Measurements from ENCODE around the gene ASIC1.

The ASIC1 gene

DNA sequence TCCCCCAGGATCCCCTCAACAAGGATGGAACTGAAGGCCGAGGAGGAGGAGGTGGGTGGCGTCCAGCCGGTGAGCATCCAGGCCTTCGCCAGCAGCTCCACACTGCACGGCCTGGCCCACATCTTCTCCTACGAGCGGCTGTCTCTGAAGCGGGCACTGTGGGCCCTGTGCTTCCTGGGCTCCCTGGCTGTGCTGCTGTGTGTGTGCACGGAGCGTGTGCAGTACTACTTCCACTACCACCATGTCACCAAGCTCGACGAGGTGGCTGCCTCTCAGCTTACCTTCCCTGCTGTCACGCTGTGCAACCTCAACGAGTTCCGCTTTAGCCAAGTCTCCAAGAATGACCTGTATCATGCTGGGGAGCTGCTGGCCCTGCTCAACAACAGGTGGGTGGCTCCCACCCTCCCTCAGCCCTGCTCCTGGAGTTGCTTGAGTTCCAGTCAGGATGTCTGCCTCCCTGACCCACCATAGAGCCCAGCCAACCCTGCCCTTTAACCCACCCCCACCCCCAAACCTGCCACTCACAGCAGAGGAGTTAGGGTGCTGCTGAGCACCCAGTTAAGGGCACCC lies 1.4 kb downstream of the ASIC1 start:
- DNase-seq: peak; percentile 31
- H3K4me3 Mint-ChIP-seq: peak overlapping the region; percentile 36
- peaks cover 72% of the 10 kb centered on the region for H3K27me3 Mint-ChIP-seq
- H3K27ac Mint-ChIP-seq: peak overlapping the region; percentile 55
- H3K9me3 Mint-ChIP-seq: no peaks in the 10 kb centered on the region
- H3K36me3 Mint-ChIP-seq: no peaks in the 10 kb centered on the region
- peaks cover 45% of the 10 kb centered on the region for H3K4me1 Mint-ChIP-seq
- CTCF ChIA-PET: interaction anchor here (1.5 to 4.7 kb wide), 8 partner anchors 11 to 94 kb away, joined by 3 to 50 read pairs (median 5); no protein-coding TSS in a partner anchor

DNA sequence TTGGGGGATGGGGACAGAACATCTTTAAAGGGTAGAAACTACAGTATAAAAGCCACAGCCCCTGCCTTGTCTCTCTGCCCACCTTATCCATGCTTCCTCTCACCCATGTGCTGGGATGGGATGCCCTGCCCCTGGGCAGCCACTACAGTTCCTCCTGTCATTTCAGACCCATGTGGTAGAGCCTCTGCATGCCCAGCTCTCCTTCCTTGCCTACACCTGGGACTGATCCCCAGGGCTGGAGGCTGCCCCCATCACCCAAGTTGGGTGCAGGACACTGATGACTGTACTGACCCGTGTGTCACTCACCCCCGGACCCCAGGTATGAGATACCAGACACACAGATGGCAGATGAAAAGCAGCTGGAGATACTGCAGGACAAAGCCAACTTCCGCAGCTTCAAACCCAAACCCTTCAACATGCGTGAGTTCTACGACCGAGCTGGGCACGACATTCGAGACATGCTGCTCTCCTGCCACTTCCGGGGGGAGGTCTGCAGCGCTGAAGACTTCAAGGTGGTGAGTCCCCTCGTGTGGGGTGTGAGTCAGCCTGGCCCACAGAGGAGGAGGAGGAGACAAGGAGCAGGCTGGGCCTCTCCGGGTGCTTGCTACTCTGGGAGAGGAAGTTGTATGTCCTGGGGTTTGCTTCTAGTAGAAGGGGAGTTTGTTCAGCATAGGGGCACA lies 2.2 kb downstream of the ASIC1 start:
- no peaks in the 10 kb centered on the region for H3K9me3 Mint-ChIP-seq
- DNase-seq: peak; percentile 74
- H3K27me3 Mint-ChIP-seq: peaks cover 76% of the 10 kb centered on the region
- CTCF ChIA-PET: interaction anchor here (1.4 to 4.7 kb wide), 10 partner anchors 10 to 94 kb away, joined by 3 to 50 read pairs (median 4); no protein-coding TSS in a partner anchor
- H3K36me3 Mint-ChIP-seq: no peaks in the 10 kb centered on the region
- peaks cover 45% of the 10 kb centered on the region for H3K4me1 Mint-ChIP-seq
- peak overlapping the region; percentile 11 for H3K4me3 Mint-ChIP-seq
- H3K27ac Mint-ChIP-seq: peak overlapping the region; percentile 78

DNA sequence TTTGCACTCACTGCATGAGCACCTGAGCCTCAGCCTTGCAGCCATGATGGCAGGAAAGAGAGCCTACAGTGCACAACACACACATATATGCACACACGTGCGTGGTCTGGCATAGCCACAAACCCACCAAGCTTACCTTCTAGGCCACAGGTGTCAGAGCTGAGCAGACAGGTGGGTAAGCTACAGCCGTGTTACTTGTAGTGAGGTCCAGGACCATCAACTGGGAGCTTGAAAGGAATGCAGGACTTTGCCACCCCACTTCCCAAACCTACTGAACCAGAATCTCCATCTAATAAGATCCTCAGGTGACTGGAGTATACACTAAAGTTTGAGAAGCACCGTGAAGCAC lies 2.7 kb downstream of the ASIC1 start:
- Mint-ChIP-seq H3K9me3 (no peaks in the 10 kb centered on the region), H3K27ac (peak overlapping the region; percentile 78), H3K27me3 (peaks cover 78% of the 10 kb centered on the region), H3K36me3 (no peaks in the 10 kb centered on the region), H3K4me3 (no peak overlapping the region), H3K4me1 (peaks cover 45% of the 10 kb centered on the region)
- no peak for DNase-seq
- CTCF ChIA-PET: interaction anchor here (1.4 to 4.7 kb wide), 7 partner anchors 10 to 93 kb away, joined by 3 to 50 read pairs (median 3); no protein-coding TSS in a partner anchor

DNA sequence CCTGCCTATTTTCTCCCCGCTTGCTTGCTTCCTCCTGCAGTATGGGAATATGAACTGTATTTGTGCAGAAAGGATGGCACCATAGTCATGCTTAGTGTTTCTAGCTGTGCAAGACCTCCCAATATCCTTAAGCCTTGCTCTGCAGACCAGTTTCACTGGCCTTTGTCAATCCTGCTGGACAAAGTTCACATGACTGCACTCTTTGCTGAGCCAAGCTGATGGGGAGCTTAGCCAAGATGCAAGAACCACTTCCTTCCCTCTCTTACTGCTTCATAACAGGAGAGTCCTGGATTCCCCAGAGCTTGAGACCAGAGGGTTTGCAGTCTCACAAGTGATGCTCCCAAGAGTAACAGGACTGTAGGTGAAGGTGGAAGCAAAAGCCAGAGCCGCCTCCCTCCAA lies 3.8 kb downstream of the ASIC1 start:
- no peak overlapping the region for H3K4me3 Mint-ChIP-seq
- H3K9me3 Mint-ChIP-seq: no peaks in the 10 kb centered on the region
- H3K4me1 Mint-ChIP-seq: peaks cover 38% of the 10 kb centered on the region
- no peak for DNase-seq
- no peak overlapping the region for H3K27ac Mint-ChIP-seq
- CTCF ChIA-PET: interaction anchor here (1.1 to 4.7 kb wide), 4 partner anchors 9 to 94 kb away, joined by 3 to 50 read pairs (median 20); no protein-coding TSS in a partner anchor
- H3K36me3 Mint-ChIP-seq: no peaks in the 10 kb centered on the region
- H3K27me3 Mint-ChIP-seq: peaks cover 70% of the 10 kb centered on the region

DNA sequence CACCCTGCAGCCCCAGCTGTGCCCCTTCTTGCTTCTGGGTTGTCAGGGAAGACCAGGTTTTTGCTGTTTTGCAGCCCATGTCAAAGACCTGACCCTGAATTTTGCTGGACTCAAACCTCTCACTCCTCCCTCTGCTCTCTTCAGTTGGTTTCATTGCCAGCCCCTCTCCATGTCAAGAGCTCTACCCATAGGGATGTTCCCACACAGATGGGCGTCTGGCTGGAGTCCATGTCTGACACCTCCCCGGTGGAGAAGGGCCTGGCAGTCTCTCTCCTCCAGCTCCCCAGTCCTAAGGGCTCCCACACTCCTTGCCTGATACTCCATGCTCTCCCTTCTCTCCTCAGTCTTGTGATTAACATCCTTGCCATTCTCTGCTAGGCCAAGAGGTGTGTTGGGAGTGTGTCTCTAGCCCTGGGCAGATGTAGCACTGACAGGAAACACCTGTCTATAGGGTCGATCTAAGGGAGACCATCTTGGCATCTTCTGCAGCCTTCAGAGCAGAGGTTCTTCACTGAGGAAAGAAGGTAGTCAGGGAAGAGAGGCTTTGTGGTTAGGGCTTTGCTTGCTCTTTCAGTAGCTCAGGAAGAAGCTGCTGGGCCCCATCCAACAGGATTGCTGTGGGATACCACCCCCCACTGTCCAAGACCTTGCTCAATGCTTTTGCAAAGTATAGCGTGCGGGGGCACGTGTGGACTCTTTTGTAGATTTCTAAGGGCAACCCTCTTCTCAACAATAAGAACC lies 4.7 kb downstream of the ASIC1 start:
- H3K27ac Mint-ChIP-seq: no peak overlapping the region
- peaks cover 31% of the 10 kb centered on the region for H3K4me1 Mint-ChIP-seq
- H3K36me3 Mint-ChIP-seq: no peaks in the 10 kb centered on the region
- no peak overlapping the region for H3K4me3 Mint-ChIP-seq
- DNase-seq: no peak
- CTCF ChIA-PET: interaction anchor here (1.0 to 4.7 kb wide), 7 partner anchors 8 to 94 kb away, joined by 3 to 50 read pairs (median 4); no protein-coding TSS in a partner anchor
- no peaks in the 10 kb centered on the region for H3K9me3 Mint-ChIP-seq
- H3K27me3 Mint-ChIP-seq: peaks cover 61% of the 10 kb centered on the region

DNA sequence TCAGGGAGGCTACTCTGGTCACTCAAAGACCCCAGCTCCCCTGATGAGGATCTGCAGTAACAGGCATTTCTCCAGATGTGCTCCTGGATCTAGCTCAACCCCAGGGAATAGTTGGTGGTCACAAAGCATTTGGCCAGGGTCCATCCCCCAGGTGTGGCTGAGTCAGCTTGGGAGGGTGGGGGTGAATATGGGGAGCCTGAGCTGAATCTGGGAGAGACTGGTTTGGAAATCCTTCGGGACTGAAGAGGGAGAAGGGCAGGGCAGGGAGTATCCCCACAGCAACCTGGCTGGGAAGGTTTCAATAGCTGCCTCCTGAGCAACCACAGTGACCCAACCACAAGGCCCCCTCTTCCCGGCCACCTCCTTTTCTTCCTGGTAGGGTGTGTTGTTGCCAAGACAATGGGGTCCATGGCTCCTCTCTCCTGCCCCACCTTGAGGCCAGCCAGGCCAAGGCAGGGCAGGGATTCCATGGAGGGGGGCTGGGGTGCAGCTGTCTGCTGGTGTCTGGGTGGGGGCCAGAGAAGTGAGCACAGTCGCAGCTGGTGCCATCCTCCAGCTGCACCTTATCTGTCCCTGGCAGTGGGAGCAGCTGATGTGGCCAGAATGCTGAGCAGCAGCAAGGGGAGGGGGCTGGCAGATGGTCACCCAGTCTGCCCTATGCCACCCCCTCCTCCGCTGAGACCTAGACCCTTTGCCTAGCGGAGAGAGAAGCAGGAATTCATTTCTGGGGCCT lies 5.5 kb downstream of the ASIC1 start:
- Mint-ChIP-seq H3K27me3 (peaks cover 57% of the 10 kb centered on the region), H3K4me3 (no peak overlapping the region), H3K4me1 (peaks cover 30% of the 10 kb centered on the region), H3K36me3 (no peaks in the 10 kb centered on the region), H3K9me3 (no peaks in the 10 kb centered on the region), H3K27ac (no peak overlapping the region)
- no peak for DNase-seq
- CTCF ChIA-PET: interaction anchor here (1.0 to 1.7 kb wide), 5 partner anchors 8 to 94 kb away, joined by 3 to 6 read pairs (median 3); no protein-coding TSS in a partner anchor

DNA sequence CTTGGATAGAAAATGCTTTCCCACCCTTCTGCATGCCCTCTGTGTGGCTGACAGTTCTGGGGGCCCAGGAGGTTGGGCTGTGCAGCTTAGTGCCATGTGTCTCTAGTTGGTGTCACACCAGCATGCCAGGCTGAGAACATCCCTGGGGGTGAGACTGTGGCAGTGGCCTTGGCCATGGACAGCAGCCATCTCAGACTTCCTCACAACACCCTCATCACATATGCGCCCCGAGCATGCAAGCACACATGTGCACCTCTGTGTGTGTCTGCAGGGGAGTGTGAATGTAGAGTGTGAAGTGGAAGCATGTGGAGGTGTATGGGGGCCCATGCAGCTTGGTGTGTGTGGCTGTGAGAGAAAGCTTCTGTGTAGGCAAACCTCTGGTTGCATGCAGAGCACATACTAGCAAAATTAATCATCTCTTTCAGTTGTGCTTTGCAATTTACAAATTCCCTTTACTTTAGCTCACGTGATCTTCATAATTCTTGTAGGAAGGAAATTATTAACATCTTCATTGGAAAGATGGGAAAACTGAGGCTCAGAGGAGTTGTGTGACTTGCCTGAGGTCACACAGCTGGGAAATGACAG lies 8.4 kb downstream of the ASIC1 start:
- CTCF ChIA-PET: interaction anchor here (0.9 to 13.7 kb wide), 7 partner anchors 9 to 120 kb away, joined by 3 to 232 read pairs (median 10); partner anchors contain the start of gene SMARCD1
- Mint-ChIP-seq H3K27me3 (peaks cover 41% of the 10 kb centered on the region), H3K4me1 (peaks cover 17% of the 10 kb centered on the region), H3K4me3 (no peak overlapping the region), H3K36me3 (no peaks in the 10 kb centered on the region), H3K27ac (no peak overlapping the region), H3K9me3 (no peaks in the 10 kb centered on the region)
- DNase-seq: no peak

DNA sequence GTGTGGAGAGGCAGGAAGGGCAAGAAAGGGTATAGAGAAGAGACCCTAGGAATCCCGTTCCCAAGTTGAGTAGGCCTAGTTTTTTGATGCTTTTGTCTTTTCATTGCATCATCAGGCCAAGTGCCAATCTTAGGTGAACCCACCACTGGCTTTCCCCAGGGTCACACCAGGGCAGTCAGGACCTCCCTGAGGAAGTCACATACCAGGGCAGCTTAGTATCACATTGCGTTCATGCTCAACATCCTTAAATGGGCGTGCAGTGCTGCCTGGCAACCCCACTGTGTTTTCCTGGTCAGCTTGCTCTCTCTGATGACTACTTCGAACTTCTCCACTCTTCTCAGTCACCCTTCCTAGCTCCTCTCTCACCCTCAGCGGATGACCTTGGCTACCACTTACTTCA lies 9.0 kb downstream of the ASIC1 start:
- DNase-seq: no peak
- Mint-ChIP-seq H3K9me3 (no peaks in the 10 kb centered on the region), H3K4me3 (no peak overlapping the region), H3K36me3 (no peaks in the 10 kb centered on the region), H3K27ac (no peak overlapping the region), H3K4me1 (peaks cover 12% of the 10 kb centered on the region), H3K27me3 (peaks cover 40% of the 10 kb centered on the region)
- CTCF ChIA-PET: interaction anchor here (0.9 to 13.7 kb wide), 9 partner anchors 8 to 121 kb away, joined by 3 to 232 read pairs (median 5); partner anchors contain the start of gene SMARCD1

DNA sequence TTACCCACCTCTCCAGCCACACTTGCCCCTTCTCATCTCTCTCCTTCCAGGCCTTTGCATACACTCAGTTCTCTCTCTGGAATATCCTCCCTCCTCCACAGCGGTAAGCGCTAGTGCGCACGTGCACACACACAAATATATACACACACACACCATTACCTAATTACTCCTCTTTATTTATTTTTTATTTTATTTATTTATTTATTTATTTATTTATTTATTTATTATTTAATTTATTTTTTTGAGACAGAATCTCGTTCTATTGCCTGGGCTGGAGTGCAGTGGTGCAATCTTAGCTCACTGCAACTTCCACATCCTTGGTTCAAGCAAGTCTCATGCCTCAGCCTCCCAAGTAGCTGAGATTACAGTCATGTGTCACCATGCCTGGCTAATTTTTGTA lies 11.7 kb downstream of the ASIC1 start:
- no peaks in the 10 kb centered on the region for H3K36me3 Mint-ChIP-seq
- no peak for DNase-seq
- peaks cover 7% of the 10 kb centered on the region for H3K4me1 Mint-ChIP-seq
- H3K4me3 Mint-ChIP-seq: no peak overlapping the region
- CTCF ChIA-PET: interaction anchor here (0.6 to 13.7 kb wide), 13 partner anchors 9 to 174 kb away, joined by 3 to 232 read pairs (median 5); partner anchors contain the start of genes ASIC1 and COX14
- H3K9me3 Mint-ChIP-seq: no peaks in the 10 kb centered on the region
- H3K27ac Mint-ChIP-seq: no peak overlapping the region
- H3K27me3 Mint-ChIP-seq: peaks cover 23% of the 10 kb centered on the region

DNA sequence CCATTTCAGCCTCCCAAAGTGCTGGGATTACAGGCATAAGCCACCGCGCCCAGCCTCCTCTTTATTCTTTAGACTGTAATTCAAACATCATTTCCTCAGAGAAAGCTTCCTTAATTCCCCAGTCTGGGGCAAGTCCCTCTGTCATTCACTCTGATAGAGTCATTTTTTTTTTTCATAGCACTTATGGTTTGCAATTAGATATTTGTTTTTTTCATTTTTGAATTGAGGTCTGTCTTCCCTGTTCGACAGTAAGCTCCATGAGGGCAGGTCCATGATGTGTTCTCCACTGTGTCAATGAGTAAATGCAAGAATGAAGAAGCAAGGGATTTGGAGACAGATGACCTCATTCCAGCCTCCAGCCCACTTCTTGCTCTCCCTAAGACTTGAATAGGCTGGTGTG lies 12.1 kb downstream of the ASIC1 start:
- no peaks in the 10 kb centered on the region for H3K9me3 Mint-ChIP-seq
- peaks cover 7% of the 10 kb centered on the region for H3K4me1 Mint-ChIP-seq
- peaks cover 19% of the 10 kb centered on the region for H3K27me3 Mint-ChIP-seq
- DNase-seq: no peak
- no peak overlapping the region for H3K27ac Mint-ChIP-seq
- no peaks in the 10 kb centered on the region for H3K36me3 Mint-ChIP-seq
- H3K4me3 Mint-ChIP-seq: no peak overlapping the region
- CTCF ChIA-PET: interaction anchor here (0.6 to 13.7 kb wide), 16 partner anchors 10 to 202 kb away, joined by 3 to 232 read pairs (median 6); partner anchors contain the start of gene ASIC1

DNA sequence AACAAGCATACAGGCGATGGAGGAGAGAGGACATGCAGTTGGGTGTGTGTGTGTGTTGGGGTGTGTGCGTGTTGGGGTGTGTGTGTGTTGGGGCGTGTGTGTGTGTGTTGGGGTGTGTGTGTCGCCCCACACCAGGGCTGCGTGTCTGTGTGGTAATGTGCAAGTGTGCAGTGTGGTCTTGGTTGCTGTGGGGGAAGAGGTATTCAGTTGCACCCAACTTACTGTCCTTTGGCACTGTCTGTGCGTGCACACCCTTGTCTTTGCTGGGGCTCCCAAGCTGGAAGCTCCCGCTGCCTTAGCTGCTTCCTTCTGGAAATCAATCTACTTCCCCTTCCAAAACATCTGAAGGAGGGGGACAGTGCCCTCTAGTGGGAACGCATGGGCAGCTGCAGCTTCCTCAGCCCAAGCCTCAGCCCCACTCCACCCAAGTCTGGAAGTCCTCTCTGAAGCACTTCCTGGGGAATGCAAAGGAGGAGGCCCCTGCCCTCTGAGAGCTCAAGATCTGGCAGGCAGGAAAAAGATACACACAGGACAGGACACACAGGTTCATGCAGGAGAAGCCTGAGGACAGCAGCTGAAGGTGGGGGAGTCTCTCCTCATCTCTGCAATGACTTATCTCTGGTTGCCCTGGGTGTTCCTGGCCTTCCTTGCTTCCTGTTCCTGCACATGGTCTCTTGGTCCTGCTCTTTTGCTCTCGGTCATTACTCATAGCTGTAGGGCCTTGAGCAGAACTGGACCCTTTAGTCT lies 13.1 kb downstream of the ASIC1 start:
- Mint-ChIP-seq H3K4me3 (no peak overlapping the region), H3K27ac (no peak overlapping the region), H3K36me3 (no peaks in the 10 kb centered on the region), H3K27me3 (peaks cover 24% of the 10 kb centered on the region), H3K9me3 (no peaks in the 10 kb centered on the region), H3K4me1 (peaks cover 7% of the 10 kb centered on the region)
- CTCF ChIA-PET: interaction anchor here (0.5 to 13.7 kb wide), 31 partner anchors 8 to 1267 kb away, joined by 3 to 232 read pairs (median 5); partner anchors contain the start of genes ASIC1, GPD1, RACGAP1 and SMARCD1
- DNase-seq: peak; percentile 80

DNA sequence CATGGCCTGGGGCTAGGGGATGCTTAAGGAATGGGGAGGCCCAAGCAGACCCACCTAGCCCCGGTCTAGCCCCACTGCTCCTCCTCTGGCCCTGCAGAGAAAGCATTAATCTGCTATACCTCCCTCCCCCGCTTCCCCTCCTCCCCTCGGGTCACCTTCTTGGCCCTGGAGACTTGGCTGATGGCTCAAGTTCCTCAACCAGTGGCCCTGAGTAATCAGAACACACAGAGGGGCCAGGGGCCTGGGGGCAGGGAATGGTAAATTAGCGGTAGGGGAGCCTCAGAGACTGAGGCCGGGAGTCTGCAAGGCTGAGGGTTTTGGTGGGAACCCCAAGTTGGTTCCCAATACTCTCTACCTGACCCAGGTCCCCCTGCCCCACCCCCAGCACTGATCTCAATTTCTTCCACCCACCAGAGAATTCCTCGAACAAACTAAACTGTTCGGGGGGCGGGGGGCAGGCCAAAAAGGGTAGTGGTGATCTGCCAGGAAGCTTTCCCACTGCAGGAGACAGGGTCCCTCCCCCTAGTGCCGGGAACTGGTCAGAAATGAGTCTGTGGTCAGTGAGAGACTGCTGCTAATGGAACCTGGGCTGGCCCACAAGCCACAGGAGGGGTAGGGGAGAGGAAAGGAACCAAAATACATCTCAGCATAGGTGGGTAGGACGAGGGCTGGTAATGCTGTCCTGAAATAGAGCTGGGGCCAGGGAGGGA lies 15.0 kb downstream of the ASIC1 start:
- Mint-ChIP-seq H3K36me3 (no peaks in the 10 kb centered on the region), H3K4me3 (no peak overlapping the region), H3K9me3 (no peaks in the 10 kb centered on the region), H3K27ac (no peak overlapping the region), H3K27me3 (peaks cover 31% of the 10 kb centered on the region), H3K4me1 (peaks cover 7% of the 10 kb centered on the region)
- DNase-seq: no peak
- CTCF ChIA-PET: interaction anchor here (1.1 to 13.7 kb wide), 7 partner anchors 13 to 105 kb away, joined by 3 to 232 read pairs (median 13); partner anchors contain the start of gene ASIC1

All from activated naive CD4-positive, alpha-beta T cell treated with anti-CD3 and anti-CD28 coated beads, Interleukin-2, amount 10 ng/mL, durations not matched to agents 7 days and 5 days (primary cell).